ENCODE measurements around the gene PDF.

- TF ChIP-seq CTCF (conservative IDR thresholded peaks at IDR 0.05 in 1 of 2, IDR thresholded peaks at IDR 0.05 in 1 of 2; ENCODE audit: low read depth in 1 of 2, low read length in 2 of 2) (no peak), EZH2 (IDR thresholded peaks at IDR 0.05; ENCODE audit: low read length, missing control alignments) (no peak)
These were observed 42.6 kb upstream of the PDF start for GRCh38 chr16:69373019-69373418.

Data from fibroblast of lung (primary cell).